HepG2 (cell line): ENCODE results near the gene P2RY8. TPM values are rescaled to one million over a fixed set of nuclear protein-coding genes. Genes with fewer than 3 reads are reported as not detected.

ENCODE experiments used
- ASH2L ChIP-seq: fragments of 300-600, 200-600 bp; sonication (generic); IDR thresholded peaks from 2 replicates; pipeline ENCODE4 v1.7.0; 2017; ENCODE audit warnings: low read depth, mild to moderate bottlenecking, moderate library complexity, mixed read lengths, low read length; ENCODE audit not compliant: insufficient read length
- ATF3 ChIP-seq: sonication (generic); formaldehyde crosslinking; IDR thresholded peaks from 2 replicates; pipeline ENCODE4 v1.4.0; 2020; ENCODE audit warnings: missing genetic modification reagents
- CAMTA2 ChIP-seq: sonication (generic); formaldehyde crosslinking; IDR thresholded peaks from 2 replicates; pipeline ENCODE4 v1.4.0; 2020; ENCODE audit warnings: mild to moderate bottlenecking, missing genetic modification reagents, borderline replicate concordance
- CHD4 ChIP-seq: fragments of 200-600 bp; sonication (generic); IDR thresholded peaks from 2 replicates; pipeline ENCODE4 v1.7.0; 2017; ENCODE audit warnings: mild to moderate bottlenecking, low read length, borderline replicate concordance
- GABPB1 ChIP-seq: IDR thresholded peaks from 2 replicates; pipeline ENCODE4 v1.6.1; 2016; ENCODE audit warnings: mild to moderate bottlenecking, missing genetic modification reagents, moderate library complexity, missing compliant biosample characterization
- HIVEP1 ChIP-seq: sonication (generic); formaldehyde crosslinking; IDR thresholded peaks from 2 replicates; pipeline ENCODE4 v1.4.0; 2020; ENCODE audit warnings: mild to moderate bottlenecking, missing genetic modification reagents
- KDM4B ChIP-seq: sonication (generic); formaldehyde crosslinking; IDR thresholded peaks from 2 replicates; pipeline ENCODE4 v1.4.0; 2020; ENCODE audit warnings: missing genetic modification reagents
- MED8 ChIP-seq: sonication (generic); formaldehyde crosslinking; IDR thresholded peaks from 2 replicates; pipeline ENCODE4 v1.8.1; 2023; ENCODE audit warnings: mild to moderate bottlenecking, missing genetic modification reagents; ENCODE audit not compliant: insufficient replicate concordance
- MXI1 ChIP-seq: IDR thresholded peaks from 3 replicates; pipeline ENCODE4 v1.6.1; 2012; ENCODE audit warnings: low read depth, low read length, inconsistent platforms, borderline replicate concordance
- SPEN ChIP-seq: sonication (generic); formaldehyde crosslinking; IDR thresholded peaks from 2 replicates; pipeline ENCODE4 v1.5.1; 2020; ENCODE audit warnings: low read depth, mild to moderate bottlenecking, missing genetic modification reagents
- TBX2 ChIP-seq: sonication (generic); formaldehyde crosslinking; IDR thresholded peaks from 2 replicates; pipeline ENCODE4 v1.5.0; 2020; ENCODE audit warnings: missing genetic modification reagents, mild to moderate bottlenecking, borderline replicate concordance
- ZBED4 ChIP-seq: sonication (generic); formaldehyde crosslinking; IDR thresholded peaks from 2 replicates; pipeline ENCODE4 v1.4.0; 2020; ENCODE audit warnings: missing genetic modification reagents, borderline replicate concordance
- ZNF260 ChIP-seq: sonication (generic); formaldehyde crosslinking; IDR thresholded peaks from 2 replicates; pipeline ENCODE4 v1.4.0; 2020; ENCODE audit warnings: missing genetic modification reagents, low read depth, mild to moderate bottlenecking, borderline replicate concordance
- ZNF317 ChIP-seq: sonication (generic); formaldehyde crosslinking; IDR thresholded peaks from 2 replicates; pipeline ENCODE4 v1.5.0; 2020; ENCODE audit warnings: mild to moderate bottlenecking, missing genetic modification reagents
- ZNF605 ChIP-seq: sonication (generic); formaldehyde crosslinking; IDR thresholded peaks from 2 replicates; pipeline ENCODE4 v1.8.0; 2022; ENCODE audit warnings: mild to moderate bottlenecking, missing genetic modification reagents
- ZSCAN20 ChIP-seq: sonication (generic); formaldehyde crosslinking; IDR thresholded peaks from 2 replicates; pipeline ENCODE4 v1.4.0; 2020; ENCODE audit warnings: missing genetic modification reagents, mild to moderate bottlenecking, borderline replicate concordance
- ZSCAN31 ChIP-seq: sonication (generic); formaldehyde crosslinking; IDR thresholded peaks from 2 replicates; pipeline ENCODE4 v1.5.0; 2020; ENCODE audit warnings: low read depth, mild to moderate bottlenecking, missing genetic modification reagents
- polyA plus RNA-seq, 8 experiments: library from polyadenylated mRNA; depleted of rRNA in 3 of 8; stranded (reverse) in 7 of 8; unstranded in 1 of 8; fragments of >200 nt; fragmentation: Illumina TruSeq in 4 of 8; extraction: Trizol in 4 of 8; gene quantifications; 2 replicates each; pipeline versions ENCODE4 v1.2.1 to v1.2.3, GENCODE V29; 2011 to 2016; ENCODE audit warnings: low read depth in 4 of 8, missing spikeins in 1 of 8, mixed read lengths in 1 of 8; ENCODE audit not compliant: insufficient read depth in 1 of 8
- total RNA-seq, 5 experiments: library from RNA; depleted of rRNA; stranded (reverse); fragments of >200 nt; fragmentation: Illumina TruSeq; extraction: Trizol; gene quantifications; 2 replicates each; pipeline ENCODE4 v1.2.3, GENCODE V29; 2016; ENCODE audit warnings: low read depth in 1 of 5
- TF ChIP-seq, protein P1 (sequence below): sonication (generic); formaldehyde crosslinking; IDR thresholded peaks from 2 replicates; pipeline ENCODE4 v1.4.0; 2020; ENCODE audit warnings: missing genetic modification reagents
- TF ChIP-seq, protein P2 (sequence below): sonication (generic); formaldehyde crosslinking; IDR thresholded peaks from 2 replicates; pipeline ENCODE4 v1.9.0; 2021; ENCODE audit warnings: missing genetic modification reagents, borderline replicate concordance

Gene P2RY8
- total and polyA plus RNA-seq, 2 of the 13 experiments (the other 11 are each of a cell fraction or from before 2014, with no cell fraction given): 1.0 to 1.3 TPM

DNA sequence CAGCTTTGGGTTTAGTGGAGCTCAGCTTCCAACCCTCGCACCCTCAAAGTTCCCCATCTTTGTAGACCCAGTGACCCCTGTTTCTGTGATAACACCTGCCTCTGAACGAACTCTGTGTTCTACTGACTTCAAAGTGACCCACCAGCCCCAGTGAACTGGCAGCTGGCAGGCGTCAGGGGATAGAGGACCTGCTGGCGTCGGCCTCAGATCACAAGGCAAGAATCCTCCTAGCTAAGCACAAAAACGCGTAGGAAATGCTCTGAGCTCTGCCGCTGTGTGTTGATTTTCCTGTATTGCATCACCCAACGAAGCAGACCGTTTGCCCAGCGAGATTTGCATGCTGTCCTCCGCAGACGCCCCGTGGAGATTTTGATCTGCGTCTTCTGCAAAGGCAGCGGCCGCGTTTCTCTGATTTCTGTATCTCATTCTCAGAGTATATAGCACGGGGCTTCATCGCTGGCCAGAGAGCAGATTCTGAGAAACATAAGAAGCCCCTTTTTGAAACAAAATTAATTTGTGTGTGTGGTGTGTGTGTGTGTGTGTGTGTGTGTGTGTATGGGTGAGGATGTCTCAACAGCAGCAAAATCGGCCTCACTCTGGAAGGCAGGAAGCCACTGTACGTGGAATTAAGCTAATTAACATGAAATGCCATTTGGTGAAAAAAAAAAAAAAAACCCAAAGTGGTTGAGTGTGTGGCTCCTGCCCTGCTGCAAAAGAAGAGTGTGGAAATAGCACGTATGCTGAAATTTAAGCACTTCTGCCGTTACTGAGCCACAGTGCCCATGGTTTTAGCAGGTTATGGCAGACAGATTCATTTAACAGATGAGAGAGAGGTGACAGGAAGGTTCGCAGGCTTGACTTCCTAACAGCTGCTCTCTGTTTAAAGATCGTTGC lies 55.1 kb downstream of the P2RY8 start (continued):
- TF ChIP-seq ZSCAN20 (CRISPR knock-in tag): no peak
- peak; percentile 56; the same call in 1 of the 2 replicates for TF ChIP-seq HIVEP1
- TF ChIP-seq KDM4B (CRISPR knock-in tag): 0 out of 2 replicates have a peak, but pooled peaks have one; percentile 38
- TF ChIP-seq CAMTA2: peak; percentile 48; the same call in 1 of the 2 replicates
- TF ChIP-seq ZSCAN31: peak; percentile 35; the same call in 1 of the 2 replicates
- peak; percentile 37 for TF ChIP-seq ASH2L
- TF ChIP-seq ZBED4: peak; percentile 37; the same call in 1 of the 2 replicates
- TF ChIP-seq ZNF260 (CRISPR knock-in tag): no peak
- no peak for TF ChIP-seq CHD4
- TF ChIP-seq GABPB1 (CRISPR knock-in tag): peak; percentile 38
- peak; percentile 37 for TF ChIP-seq MED8 (CRISPR knock-in tag)
- TF ChIP-seq ZNF605 (CRISPR knock-in tag): peak; percentile 68
- peak; percentile 35; the same call in 1 of the 3 replicates for TF ChIP-seq MXI1
- TF ChIP-seq, protein P1, sequence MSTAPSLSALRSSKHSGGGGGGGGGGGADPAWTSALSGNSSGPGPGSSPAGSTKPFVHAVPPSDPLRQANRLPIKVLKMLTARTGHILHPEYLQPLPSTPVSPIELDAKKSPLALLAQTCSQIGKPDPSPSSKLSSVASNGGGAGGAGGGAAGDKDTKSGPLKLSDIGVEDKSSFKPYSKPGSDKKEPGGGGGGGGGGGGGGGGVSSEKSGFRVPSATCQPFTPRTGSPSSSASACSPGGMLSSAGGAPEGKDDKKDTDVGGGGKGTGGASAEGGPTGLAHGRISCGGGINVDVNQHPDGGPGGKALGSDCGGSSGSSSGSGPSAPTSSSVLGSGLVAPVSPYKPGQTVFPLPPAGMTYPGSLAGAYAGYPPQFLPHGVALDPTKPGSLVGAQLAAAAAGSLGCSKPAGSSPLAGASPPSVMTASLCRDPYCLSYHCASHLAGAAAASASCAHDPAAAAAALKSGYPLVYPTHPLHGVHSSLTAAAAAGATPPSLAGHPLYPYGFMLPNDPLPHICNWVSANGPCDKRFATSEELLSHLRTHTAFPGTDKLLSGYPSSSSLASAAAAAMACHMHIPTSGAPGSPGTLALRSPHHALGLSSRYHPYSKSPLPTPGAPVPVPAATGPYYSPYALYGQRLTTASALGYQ (CRISPR knock-in tag): peak; percentile 32; the same call in 1 of the 2 replicates
- TF ChIP-seq, protein P2, sequence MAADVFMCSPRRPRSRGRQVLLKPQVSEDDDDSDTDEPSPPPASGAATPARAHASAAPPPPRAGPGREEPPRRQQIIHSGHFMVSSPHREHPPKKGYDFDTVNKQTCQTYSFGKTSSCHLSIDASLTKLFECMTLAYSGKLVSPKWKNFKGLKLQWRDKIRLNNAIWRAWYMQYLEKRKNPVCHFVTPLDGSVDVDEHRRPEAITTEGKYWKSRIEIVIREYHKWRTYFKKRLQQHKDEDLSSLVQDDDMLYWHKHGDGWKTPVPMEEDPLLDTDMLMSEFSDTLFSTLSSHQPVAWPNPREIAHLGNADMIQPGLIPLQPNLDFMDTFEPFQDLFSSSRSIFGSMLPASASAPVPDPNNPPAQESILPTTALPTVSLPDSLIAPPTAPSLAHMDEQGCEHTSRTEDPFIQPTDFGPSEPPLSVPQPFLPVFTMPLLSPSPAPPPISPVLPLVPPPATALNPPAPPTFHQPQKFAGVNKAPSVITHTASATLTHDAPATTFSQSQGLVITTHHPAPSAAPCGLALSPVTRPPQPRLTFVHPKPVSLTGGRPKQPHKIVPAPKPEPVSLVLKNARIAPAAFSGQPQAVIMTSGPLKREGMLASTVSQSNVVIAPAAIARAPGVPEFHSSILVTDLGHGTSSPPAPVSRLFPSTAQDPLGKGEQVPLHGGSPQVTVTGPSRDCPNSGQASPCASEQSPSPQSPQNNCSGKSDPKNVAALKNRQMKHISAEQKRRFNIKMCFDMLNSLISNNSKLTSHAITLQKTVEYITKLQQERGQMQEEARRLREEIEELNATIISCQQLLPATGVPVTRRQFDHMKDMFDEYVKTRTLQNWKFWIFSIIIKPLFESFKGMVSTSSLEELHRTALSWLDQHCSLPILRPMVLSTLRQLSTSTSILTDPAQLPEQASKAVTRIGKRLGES: no peak
- TF ChIP-seq SPEN: peak; percentile 28; the same call in 1 of the 2 replicates
- no peak for TF ChIP-seq TBX2
- peak; percentile 70 for TF ChIP-seq ZNF317
- TF ChIP-seq ATF3 (CRISPR knock-in tag): peak; percentile 99
